Chondrocyte (in vitro differentiated cells): Measurements from ENCODE around the gene SEZ6. TPM values are rescaled to one million over a fixed set of nuclear protein-coding genes. Genes with fewer than 3 reads are reported as not detected.

Source experiments
- DNase-seq: peaks from one replicate; pipeline ENCODE4 v3.0.0; 2021; ENCODE audit warnings: mixed read lengths, low spot score
- H3K27ac Mint-ChIP-seq: one replicate; pipeline ENCODE4 v1.8.0; 2021; ENCODE audit warnings: mild to moderate bottlenecking, moderate library complexity, mixed read lengths; ENCODE audit not compliant: unreplicated experiment
- H3K27me3 Mint-ChIP-seq: 2 replicates; pipeline ENCODE4 v1.8.0; 2021; ENCODE audit warnings: low read depth, mixed read lengths
- H3K36me3 Mint-ChIP-seq: 2 replicates; pipeline ENCODE4 v1.8.0; 2021; ENCODE audit warnings: low read depth, mixed read lengths
- H3K4me1 Mint-ChIP-seq: 2 replicates; pipeline ENCODE4 v1.8.0; 2021; ENCODE audit warnings: low read depth, mild to moderate bottlenecking, mixed read lengths
- H3K4me3 Mint-ChIP-seq: one replicate; pipeline ENCODE4 v1.8.0; 2021; ENCODE audit warnings: mild to moderate bottlenecking, moderate library complexity, mixed read lengths; ENCODE audit not compliant: unreplicated experiment
- H3K9me3 Mint-ChIP-seq: 2 replicates; pipeline ENCODE4 v1.8.0; 2021; ENCODE audit warnings: low read depth, mixed read lengths
- CTCF ChIP-seq: fragments of 200-600 bp; sonication (generic); IDR thresholded peaks from 2 replicates; pipeline ENCODE4 v1.5.0; 2021; ENCODE audit warnings: antibody characterized with exemption, mild to moderate bottlenecking, moderate library complexity
- total RNA-seq: library from RNA; stranded (reverse); gene quantifications from 3 replicates; pipeline ENCODE4 v1.2.1, GENCODE V29; 2021

Gene SEZ6
- total RNA-seq, 1 donor from 2014 or later: 0.35 TPM

DNA sequence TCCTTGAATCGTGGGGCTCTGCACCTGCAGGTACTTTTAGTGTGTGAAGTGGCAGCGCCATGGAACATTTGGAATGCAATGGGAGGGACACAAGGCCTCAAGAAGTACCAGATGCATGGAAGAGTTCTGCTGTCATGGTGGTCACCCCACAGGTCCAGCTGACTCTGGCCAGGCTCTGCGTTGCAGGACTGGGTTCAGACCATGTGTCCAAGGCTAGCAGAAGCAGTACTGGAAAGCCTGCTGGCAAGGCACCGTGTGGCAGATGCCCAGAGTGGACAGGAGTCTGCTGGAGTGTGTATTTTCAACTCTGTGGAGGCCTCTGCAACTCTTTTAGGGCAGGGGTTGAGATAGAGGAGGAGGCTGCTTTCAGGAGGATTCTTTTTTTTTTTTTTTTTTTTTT is 39.2 kb upstream of the SEZ6 start:
- H3K9me3 Mint-ChIP-seq: no peaks in the 10 kb centered on the region
- peaks cover 50% of the 10 kb centered on the region for H3K4me1 Mint-ChIP-seq

DNA sequence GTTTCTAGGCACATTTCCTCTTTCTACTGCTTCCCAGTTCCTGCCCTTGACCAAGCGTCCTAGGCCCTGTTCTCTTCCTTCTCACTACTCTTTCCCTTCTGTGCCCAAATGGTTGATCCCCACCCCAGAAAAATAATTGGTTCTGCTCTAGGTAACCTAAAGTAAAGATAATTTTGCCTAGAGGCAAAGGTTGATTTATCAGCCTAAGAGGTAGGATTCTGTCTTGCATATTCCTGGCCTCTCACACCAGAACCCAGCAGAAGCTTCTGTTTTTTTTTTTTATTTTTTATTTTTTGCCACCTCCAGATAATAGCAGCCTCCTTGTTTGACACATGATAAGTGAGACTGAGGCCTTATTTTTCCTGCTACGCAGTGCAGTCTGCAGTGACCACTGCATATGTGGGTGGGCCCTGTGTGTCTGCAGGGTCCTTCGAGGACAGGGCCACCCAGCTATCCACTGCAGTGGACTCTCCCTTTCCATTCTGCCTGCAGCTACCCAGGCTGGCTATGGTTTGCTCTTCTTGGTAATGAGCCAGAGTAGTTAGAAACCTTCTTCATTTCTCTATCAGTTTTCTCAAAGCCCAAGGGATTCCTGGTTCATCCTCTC is 37.8 kb upstream of the SEZ6 start:
- H3K4me3 Mint-ChIP-seq: no peak overlapping the region
- DNase-seq: no peak
- no peak overlapping the region for H3K27ac Mint-ChIP-seq
- H3K36me3 Mint-ChIP-seq: no peaks in the 10 kb centered on the region
- H3K4me1 Mint-ChIP-seq: peaks cover 39% of the 10 kb centered on the region
- H3K9me3 Mint-ChIP-seq: no peaks in the 10 kb centered on the region
- H3K27me3 Mint-ChIP-seq: no peaks in the 10 kb centered on the region
- TF ChIP-seq CTCF: no peak

More for the DNA sequence above, 39.2 kb upstream of the SEZ6 start:
- Mint-ChIP-seq H3K36me3 (no peaks in the 10 kb centered on the region), H3K27ac (no peak overlapping the region), H3K27me3 (no peaks in the 10 kb centered on the region), H3K4me3 (no peak overlapping the region)
- TF ChIP-seq CTCF: no peak
- DNase-seq: no peak

DNA sequence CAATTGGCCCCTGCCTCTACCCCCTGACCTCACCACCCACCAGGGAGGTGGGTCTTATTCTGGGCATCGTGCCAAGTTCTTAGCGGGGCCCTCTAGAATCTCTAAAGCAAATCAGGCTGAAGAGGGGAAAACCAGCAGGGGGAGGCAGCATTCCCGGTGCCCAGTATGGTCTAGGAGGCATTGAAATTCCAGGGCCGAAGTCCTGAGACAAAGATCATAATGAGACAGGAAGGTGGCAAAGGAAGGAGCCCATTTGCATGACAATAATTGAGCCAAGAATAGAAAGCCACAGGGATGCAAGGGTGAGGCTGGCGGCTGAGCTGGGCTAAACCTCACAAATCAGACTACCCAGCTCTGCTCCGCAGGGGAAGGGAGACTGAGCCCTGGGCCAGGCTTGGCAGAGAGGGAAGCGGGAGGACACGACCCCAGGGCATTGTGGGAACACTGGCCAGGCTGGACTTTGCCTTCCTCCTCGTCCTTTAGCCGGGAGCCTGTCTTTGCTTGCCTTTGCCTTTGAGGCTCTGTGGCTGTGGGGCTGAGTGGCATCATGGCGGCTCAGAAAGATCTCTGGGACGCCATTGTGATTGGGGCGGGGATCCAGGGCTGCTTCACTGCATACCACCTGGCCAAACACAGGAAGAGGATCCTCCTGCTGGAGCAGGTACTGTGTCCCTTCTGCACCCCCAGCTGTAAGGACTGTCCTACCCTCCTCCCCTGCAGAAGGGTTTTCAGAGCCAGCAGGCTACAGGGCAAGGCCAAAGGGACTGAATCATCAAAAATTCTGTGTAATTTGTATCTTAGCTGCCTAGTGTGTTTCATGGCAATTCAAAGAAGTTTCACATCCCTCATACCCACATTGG is 37.1 kb upstream of the SEZ6 start, which contains the start of gene PIPOX:
PIPOX (plus strand) TSS at position 463 of the 860 bp plus-strand sequence; CDS start at position 548, 85 bp downstream.
- H3K4me1 Mint-ChIP-seq: peaks cover 33% of the 10 kb centered on the region
- DNase-seq: no peak
- H3K9me3 Mint-ChIP-seq: no peaks in the 10 kb centered on the region
- H3K27ac Mint-ChIP-seq: peak within 1 kb of the TSS; percentile 70
- peak; percentile 67 for TF ChIP-seq CTCF
- no peaks in the 10 kb centered on the region for H3K36me3 Mint-ChIP-seq
- no peak within 1 kb of the TSS for H3K4me3 Mint-ChIP-seq
- no peaks in the 10 kb centered on the region for H3K27me3 Mint-ChIP-seq

GRCh38 chr17:29042026-29042678 is 36.3 kb upstream of the SEZ6 start:
- Mint-ChIP-seq H3K36me3 (no peaks in the 10 kb centered on the region), H3K9me3 (no peaks in the 10 kb centered on the region), H3K4me3 (no peak overlapping the region), H3K27me3 (no peaks in the 10 kb centered on the region), H3K27ac (peak overlapping the region; percentile 70), H3K4me1 (peaks cover 33% of the 10 kb centered on the region)
- no peak for TF ChIP-seq CTCF
- no peak for DNase-seq

DNA sequence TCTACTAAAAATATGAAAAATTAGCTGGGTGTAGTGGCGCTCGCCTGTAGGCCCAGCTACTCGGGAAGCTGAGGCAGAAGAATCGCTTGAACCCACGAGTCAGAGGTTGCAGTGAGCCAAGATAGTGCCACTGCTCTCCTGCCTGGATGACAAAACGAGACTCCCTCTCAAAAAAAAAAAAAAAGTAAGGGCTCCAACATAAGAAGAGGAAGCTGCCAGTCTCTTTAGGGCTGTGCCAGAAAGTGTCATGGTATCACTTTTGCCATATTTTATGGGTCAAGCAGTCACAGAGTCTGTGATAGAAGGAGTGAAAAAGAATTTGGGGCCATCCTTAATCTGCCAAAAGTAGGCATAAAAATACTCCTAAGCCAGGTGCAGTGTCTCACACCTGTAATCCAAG is 35.7 kb upstream of the SEZ6 start:
- Mint-ChIP-seq H3K27ac (no peak overlapping the region), H3K4me3 (no peak overlapping the region), H3K4me1 (peaks cover 33% of the 10 kb centered on the region), H3K36me3 (no peaks in the 10 kb centered on the region), H3K9me3 (no peaks in the 10 kb centered on the region), H3K27me3 (no peaks in the 10 kb centered on the region)
- no peak for DNase-seq
- TF ChIP-seq CTCF: no peak
